Mucosa of descending colon (tissue), 3 donors: ENCODE measurements around the gene ZCWPW1. TPM values are rescaled to one million over a fixed set of nuclear protein-coding genes. Genes with fewer than 3 reads are reported as not detected.
A peak's percentile ranks its signal among the peaks of the same experiment; 100 is the strongest.

ENCODE experiments used
- ATAC-seq: fragments of 200-7000 bp; cut with Tn5 transposase; one replicate; pipeline ENCODE4 v1.9.1; 2020; ENCODE audit warnings: mild to moderate bottlenecking, moderate library complexity
- DNase-seq, 3 donors: peaks; one replicate each; pipeline ENCODE4 v3.0.0-alpha.2; 2020
- H3K36me3 ChIP-seq: fragments of 200-600 bp; one replicate; pipeline ENCODE4 v1.8.0; 2021; ENCODE audit warnings: low read depth, mild to moderate bottlenecking
- H3K4me1 ChIP-seq: fragments of 200-600 bp; one replicate; pipeline ENCODE4 v1.8.0; 2021; ENCODE audit warnings: low read depth, mild to moderate bottlenecking
- H3K4me3 ChIP-seq: fragments of 200-600 bp; one replicate; pipeline ENCODE4 v1.8.0; 2021; ENCODE audit warnings: mild to moderate bottlenecking
- H3K9me3 ChIP-seq: fragments of 200-600 bp; one replicate; pipeline ENCODE4 v1.8.0; 2021; ENCODE audit warnings: mild to moderate bottlenecking
- intact Hi-C, 2 donors: fragments of 100-400 bp; cut with DNase I in 1 of 2; cut with micrococcal nuclease in 1 of 2; formaldehyde crosslinking; loops; one replicate each; pipeline versions ENCODE4 v1.11.0 to v1.11.1; 2022; cut with DNase I, micrococcal nuclease
- total RNA-seq, 3 donors: library from RNA; stranded (reverse); fragmentation: NEBNext Ultra II Directional in 2 of 3; extraction: Animal tissue kit (Norgen Biotek cat#: 25700) in 2 of 3; gene quantifications; one replicate each; pipeline versions ENCODE4 v1.2.1 to v1.2.4, GENCODE V29; 2021 to 2023
- TF ChIP-seq, protein P1 (sequence below): fragments of 200-600 bp; IDR thresholded peaks from one replicate; pipeline ENCODE4 v1.8.0; 2022; ENCODE audit warnings: antibody characterized with exemption, mild to moderate bottlenecking
- donor health status: DM: no; HTN: no; CAD: no; lungs with moderate emphysema.
- donor health status: DM: no; HTN: no; CAD: no.
- donor health status: DM: no; HTN: yes; CAD: no.

ZCWPW1 gene
- total RNA-seq, 3 donors from 2014 or later = 1.8 to 6.1 (median 2.3) TPM

GRCh38 chr7:100406767-100407166 is 21.7 kb downstream of the ZCWPW1 start:
- no peak for ATAC-seq

GRCh38 chr7:100402241-100402640 is 26.3 kb downstream of the ZCWPW1 start:
- ATAC-seq = no peak
- TF ChIP-seq, protein P1, sequence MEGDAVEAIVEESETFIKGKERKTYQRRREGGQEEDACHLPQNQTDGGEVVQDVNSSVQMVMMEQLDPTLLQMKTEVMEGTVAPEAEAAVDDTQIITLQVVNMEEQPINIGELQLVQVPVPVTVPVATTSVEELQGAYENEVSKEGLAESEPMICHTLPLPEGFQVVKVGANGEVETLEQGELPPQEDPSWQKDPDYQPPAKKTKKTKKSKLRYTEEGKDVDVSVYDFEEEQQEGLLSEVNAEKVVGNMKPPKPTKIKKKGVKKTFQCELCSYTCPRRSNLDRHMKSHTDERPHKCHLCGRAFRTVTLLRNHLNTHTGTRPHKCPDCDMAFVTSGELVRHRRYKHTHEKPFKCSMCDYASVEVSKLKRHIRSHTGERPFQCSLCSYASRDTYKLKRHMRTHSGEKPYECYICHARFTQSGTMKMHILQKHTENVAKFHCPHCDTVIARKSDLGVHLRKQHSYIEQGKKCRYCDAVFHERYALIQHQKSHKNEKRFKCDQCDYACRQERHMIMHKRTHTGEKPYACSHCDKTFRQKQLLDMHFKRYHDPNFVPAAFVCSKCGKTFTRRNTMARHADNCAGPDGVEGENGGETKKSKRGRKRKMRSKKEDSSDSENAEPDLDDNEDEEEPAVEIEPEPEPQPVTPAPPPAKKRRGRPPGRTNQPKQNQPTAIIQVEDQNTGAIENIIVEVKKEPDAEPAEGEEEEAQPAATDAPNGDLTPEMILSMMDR = no peak
- Histone ChIP-seq H3K4me3 (no peak overlapping the region), H3K4me1 (no peaks in the 10 kb centered on the region), H3K36me3 (no peaks in the 10 kb centered on the region), H3K9me3 (no peaks in the 10 kb centered on the region)
- intact Hi-C loops = no loop called here
- DNase-seq = no peak

More at GRCh38 chr7:100406767-100407166, 21.7 kb downstream of the ZCWPW1 start:
- H3K36me3 ChIP-seq = no peaks in the 10 kb centered on the region
- H3K9me3 ChIP-seq = no peaks in the 10 kb centered on the region
- H3K4me1 ChIP-seq = no peaks in the 10 kb centered on the region
- TF ChIP-seq, protein P1 = no peak
- H3K4me3 ChIP-seq = no peak overlapping the region
- no peak for DNase-seq
- intact Hi-C loops = no loop called here

GRCh38 chr7:100401811-100402210 is 26.7 kb downstream of the ZCWPW1 start:
- Histone ChIP-seq H3K9me3 (no peaks in the 10 kb centered on the region), H3K36me3 (no peaks in the 10 kb centered on the region), H3K4me1 (no peaks in the 10 kb centered on the region), H3K4me3 (no peak overlapping the region)
- ATAC-seq (no peak), DNase-seq (no peak)
- TF ChIP-seq, protein P1 = no peak
- intact Hi-C loops = no loop called here

DNA sequence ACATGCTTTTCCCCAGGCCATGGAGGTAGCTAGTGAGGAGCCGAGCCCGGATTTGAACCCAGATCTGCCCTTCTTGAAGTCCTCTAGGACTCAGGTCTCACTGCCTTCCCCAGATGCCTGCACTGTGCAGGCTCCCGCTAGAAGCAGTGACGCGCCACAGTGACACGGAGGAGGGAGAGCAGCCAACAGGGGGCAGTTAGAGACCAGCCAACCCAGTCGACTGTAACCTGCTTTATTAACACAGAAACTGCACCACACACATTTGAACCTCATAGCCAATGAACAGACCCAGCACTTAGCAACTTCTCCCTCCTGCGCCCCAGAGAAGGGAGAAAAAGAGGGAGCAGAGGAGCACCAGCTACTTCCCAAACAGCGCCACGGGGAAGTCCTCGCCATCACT is 27.8 kb downstream of the ZCWPW1 start:
- DNase-seq = no peak
- no peaks in the 10 kb centered on the region for H3K4me1 ChIP-seq
- ATAC-seq = peak; percentile 37
- intact Hi-C loops = no loop called here
- H3K9me3 ChIP-seq = no peaks in the 10 kb centered on the region
- TF ChIP-seq, protein P1 = no peak
- H3K36me3 ChIP-seq = no peaks in the 10 kb centered on the region
- no peak overlapping the region for H3K4me3 ChIP-seq

- H3K9me3 ChIP-seq = no peaks in the 10 kb centered on the region
- TF ChIP-seq, protein P1 = no peak
- H3K4me3 ChIP-seq = no peak overlapping the region
- intact Hi-C loops = no loop called here
- no peak for ATAC-seq
- no peaks in the 10 kb centered on the region for H3K4me1 ChIP-seq
- no peak for DNase-seq
- no peaks in the 10 kb centered on the region for H3K36me3 ChIP-seq
Measured at GRCh38 chr7:100400041-100400440, 28.5 kb downstream of the ZCWPW1 start.

- intact Hi-C loops = no loop called here
- H3K36me3 ChIP-seq = no peaks in the 10 kb centered on the region
- DNase-seq (no peak), ATAC-seq (no peak)
- H3K4me1 ChIP-seq = no peaks in the 10 kb centered on the region
- H3K9me3 ChIP-seq = no peaks in the 10 kb centered on the region
- TF ChIP-seq, protein P1 = no peak
- H3K4me3 ChIP-seq = no peak overlapping the region
Measured at GRCh38 chr7:100398239-100398638, 30.3 kb downstream of the ZCWPW1 start.
